GM18951 (cell line): ENCODE data around the gene BCL6.

Experiments used
- POLR2A ChIP-seq: IDR thresholded peaks from 4 replicates; pipeline ENCODE4 v1.6.1; 2011; ENCODE audit warnings: mild to moderate bottlenecking; ENCODE audit not compliant: insufficient read length, insufficient read depth; ENCODE audit errors: extremely low read depth
- in situ Hi-C: fragments of 300-500 bp; cut with MboI; formaldehyde crosslinking; loops from one replicate; pipeline ENCODE4 v1.12.0; 2022; ENCODE audit warnings: low sequenced_read_pairs, mixed read lengths, inconsistent platforms; ENCODE audit not compliant: unreplicated experiment

Gene BCL6

GRCh38 chr3:187705164-187705563, 40.1 kb downstream of the BCL6 start:
- in situ Hi-C loops: no loop called here
- no peak for TF ChIP-seq POLR2A

- no peak for TF ChIP-seq POLR2A
- in situ Hi-C loops: no loop called here
These were observed 42.7 kb downstream of the BCL6 start, which contains the start of gene RTP2 for GRCh38 chr3:187702507-187703033. RTP2 (minus strand) TSS chr3:187702557; CDS start chr3:187702128, 429 bp downstream.

- no peak for TF ChIP-seq POLR2A
- in situ Hi-C loops: no loop called here
These were observed 45.0 kb downstream of the BCL6 start for GRCh38 chr3:187700249-187700648.

DNA sequence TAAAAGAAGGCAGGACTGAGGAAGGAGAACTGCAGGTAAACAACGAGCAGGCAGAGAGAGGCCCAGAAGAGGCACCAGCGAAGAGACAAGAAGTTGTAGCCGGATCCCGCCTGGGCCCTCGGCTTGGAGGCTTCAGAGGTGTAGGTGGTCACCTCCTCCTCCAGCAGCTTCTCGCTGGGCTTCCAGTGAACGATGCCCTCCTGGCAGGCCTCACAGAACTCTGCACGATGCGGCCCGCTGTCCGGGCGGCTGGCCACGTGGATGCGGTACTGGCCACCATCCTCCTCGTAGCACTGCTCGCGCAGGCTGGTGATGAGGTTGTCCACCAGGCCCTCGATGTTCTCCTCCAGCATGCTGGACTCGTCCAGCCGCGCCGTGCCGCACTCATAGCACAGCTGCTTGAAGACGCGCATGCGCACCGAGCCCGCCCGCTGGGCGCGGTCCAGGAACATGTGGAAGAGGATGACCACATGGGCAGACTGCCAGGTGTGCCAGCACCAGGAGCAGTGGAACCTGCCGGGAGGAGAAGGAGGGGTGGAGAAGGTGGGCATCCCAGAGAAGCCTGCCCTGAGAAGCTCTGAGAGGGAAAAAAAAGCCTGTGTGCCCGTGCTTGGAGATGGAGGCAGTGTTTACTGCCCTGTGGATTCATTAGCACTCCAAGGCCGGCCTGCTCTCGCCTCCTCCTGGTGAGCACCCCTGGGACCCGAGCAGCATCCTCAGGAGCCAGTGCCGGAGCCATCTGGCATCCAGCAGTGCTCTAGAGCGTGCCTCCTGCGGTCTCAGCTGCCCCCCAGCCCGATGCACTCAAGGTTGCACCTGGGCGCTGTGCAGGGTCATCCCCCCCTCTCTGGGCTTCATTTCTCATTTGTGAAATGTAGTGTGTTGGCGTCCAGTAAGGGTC, 46.5 kb downstream of the BCL6 start:
- no peak for TF ChIP-seq POLR2A
- in situ Hi-C loops: no loop called here

DNA sequence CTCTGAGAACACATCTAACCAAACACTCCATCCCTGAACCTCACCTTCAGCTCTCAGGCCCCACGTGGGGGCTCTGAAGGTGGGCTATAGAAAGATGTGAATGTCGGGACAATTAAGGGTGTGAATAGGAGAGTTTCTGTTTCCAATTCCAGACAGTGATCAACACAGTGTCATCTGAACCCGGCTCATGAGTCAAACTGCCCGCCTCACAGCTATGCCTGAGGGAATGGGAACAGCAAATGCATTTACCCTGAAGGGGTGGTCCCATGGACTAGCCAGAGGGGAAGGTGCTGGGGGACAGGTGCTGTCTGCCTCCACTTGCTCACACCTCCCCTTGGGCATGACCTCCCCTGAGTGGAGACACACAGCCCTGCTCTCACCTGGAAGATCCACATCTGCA, 49.2 kb downstream of the BCL6 start:
- in situ Hi-C loops: no loop called here
- TF ChIP-seq POLR2A: no peak

DNA sequence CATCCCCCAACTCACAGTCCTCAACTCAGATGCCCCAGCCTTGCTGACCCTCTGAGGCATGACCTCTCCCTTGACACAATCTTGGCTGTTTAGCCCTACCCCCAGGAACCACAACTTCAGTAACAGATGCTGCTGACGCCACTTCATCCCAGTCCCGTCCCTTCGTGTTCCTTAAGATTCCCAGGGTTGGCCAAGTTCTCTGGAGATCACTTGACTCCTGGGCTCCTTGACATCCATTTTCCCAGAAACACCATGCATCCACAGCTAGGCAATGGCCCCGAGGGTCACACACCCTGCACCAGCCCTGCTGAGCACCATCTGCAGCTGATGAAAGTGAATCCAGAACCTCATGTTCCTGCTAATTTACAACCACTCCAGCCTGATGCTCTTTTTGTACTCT, 49.8 kb downstream of the BCL6 start:
- TF ChIP-seq POLR2A: no peak
- in situ Hi-C loops: no loop called here

GRCh38 chr3:187694801-187695200, 50.5 kb downstream of the BCL6 start:
- in situ Hi-C loops: no loop called here
- no peak for TF ChIP-seq POLR2A

DNA sequence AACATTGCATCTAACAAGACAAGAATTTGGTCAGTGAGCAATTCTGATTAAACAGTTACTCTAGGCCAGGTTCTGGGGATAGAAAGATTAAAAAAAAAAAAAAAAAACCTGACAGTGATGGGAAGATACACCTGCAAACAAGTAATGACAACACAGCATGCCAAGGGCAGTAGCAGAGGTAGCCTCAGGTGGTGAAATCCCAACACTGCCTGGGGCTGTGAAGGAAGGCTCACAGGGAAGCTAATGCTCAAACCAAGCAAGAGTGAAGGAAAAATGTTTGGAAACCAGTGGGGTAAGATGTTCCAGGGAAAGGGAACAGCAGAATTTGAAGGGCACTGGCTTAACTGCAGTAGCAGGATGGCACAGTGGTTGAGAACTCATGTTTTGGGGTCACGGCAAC, 51.8 kb downstream of the BCL6 start:
- in situ Hi-C loops: no loop called here

GRCh38 chr3:187689984-187690383, 55.3 kb downstream of the BCL6 start:
- in situ Hi-C loops: no loop called here

More for the DNA sequence above, 51.8 kb downstream of the BCL6 start:
- no peak for TF ChIP-seq POLR2A

DNA sequence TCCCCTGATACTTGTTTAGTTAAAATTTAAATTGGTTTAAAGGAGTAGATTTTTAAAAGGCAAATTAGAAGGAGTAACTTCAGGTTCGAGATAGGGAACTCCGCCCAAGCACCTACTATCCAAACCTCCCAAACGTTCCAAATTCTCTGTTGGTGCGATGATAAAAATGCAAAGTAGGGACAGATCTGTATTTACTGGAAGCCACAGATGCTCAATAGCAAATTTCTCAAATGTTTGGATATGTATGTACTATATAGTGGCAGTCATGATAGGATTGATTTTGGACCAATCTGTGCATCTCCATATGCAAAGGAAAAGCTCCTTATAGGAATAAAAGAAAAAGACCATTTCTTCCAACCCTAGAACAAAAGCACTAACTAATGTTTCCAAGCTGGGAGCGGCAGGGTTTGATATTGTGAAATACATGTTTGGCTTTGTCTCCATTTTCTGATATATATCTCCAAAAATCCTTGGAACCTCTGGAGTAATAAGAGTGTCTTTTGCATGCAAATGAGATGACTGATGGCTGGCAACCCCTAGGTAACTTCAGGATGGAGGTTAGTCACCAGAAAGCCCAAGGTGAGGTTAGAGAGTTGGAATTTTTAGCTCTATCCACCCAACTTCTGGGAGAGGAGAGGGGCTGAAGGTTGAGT, 58.5 kb downstream of the BCL6 start:
- no peak for TF ChIP-seq POLR2A
- in situ Hi-C loops: no loop called here

More at GRCh38 chr3:187689984-187690383, 55.3 kb downstream of the BCL6 start:
- TF ChIP-seq POLR2A: no peak

- no peak for TF ChIP-seq POLR2A
- in situ Hi-C loops: no loop called here
These were observed 59.3 kb downstream of the BCL6 start for GRCh38 chr3:187685948-187686347.

DNA sequence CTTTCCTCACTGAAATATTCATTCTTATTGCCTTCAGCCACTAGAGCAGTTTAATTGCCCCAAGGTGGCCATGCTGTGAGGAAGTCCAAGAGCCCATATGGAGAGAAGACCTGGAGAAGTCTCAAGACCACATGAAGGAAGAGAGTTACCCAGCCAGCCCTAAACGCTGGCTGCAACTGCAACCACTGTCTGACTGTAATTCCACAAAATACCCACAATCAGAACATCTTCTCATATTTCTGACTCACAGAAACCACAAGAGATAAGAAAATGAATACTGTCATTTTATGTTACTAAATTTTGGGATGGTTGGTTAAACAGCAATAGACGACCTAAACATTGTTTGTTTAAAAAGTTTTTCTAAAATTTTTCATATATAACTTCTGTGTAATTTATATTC, 60.4 kb downstream of the BCL6 start:
- in situ Hi-C loops: loop anchor here (5.0 kb wide), 1 partner anchor 368 kb away; no protein-coding TSS in a partner anchor
- TF ChIP-seq POLR2A: no peak

GRCh38 chr3:187684444-187684843, 60.8 kb downstream of the BCL6 start:
- in situ Hi-C loops: loop anchor here (5.0 kb wide), 1 partner anchor 367 kb away; no protein-coding TSS in a partner anchor
- TF ChIP-seq POLR2A: no peak

GRCh38 chr3:187681756-187682155, 63.5 kb downstream of the BCL6 start:
- in situ Hi-C loops: loop anchor here (5.0 kb wide), 1 partner anchor 364 kb away; no protein-coding TSS in a partner anchor
